T-helper 17 cell (primary cell): ENCODE measurements around the gene EEF2K. TPM values are rescaled to one million over a fixed set of nuclear protein-coding genes. Genes with fewer than 3 reads are reported as not detected.

Experiments used
- ATAC-seq: fragments of 150-1000 bp; cut with Tn5 transposase; 2 replicates; pipeline ENCODE4 v1.10.0; 2021; ENCODE audit warnings: mild to moderate bottlenecking, moderate library complexity
- DNase-seq, 3 donors: peaks; one replicate each; pipeline versions ENCODE4 v3.0.0 to v3.0.0-alpha.2; 2020 to 2021
- H3K9me3 ChIP-seq: one replicate; pipeline ENCODE4 v1.7.0; 2013; ENCODE audit warnings: low read length, mild to moderate bottlenecking; ENCODE audit not compliant: control insufficient read depth, poor library complexity, severe bottlenecking
- H3K27ac Mint-ChIP-seq: one replicate; pipeline ENCODE4 v1.8.0; 2022; ENCODE audit warnings: mild to moderate bottlenecking, moderate library complexity, mixed read lengths
- H3K27me3 Mint-ChIP-seq: one replicate; pipeline ENCODE4 v1.8.0; 2022; ENCODE audit warnings: mixed read lengths
- H3K36me3 Mint-ChIP-seq: one replicate; pipeline ENCODE4 v1.8.0; 2022; ENCODE audit warnings: low read depth, mixed read lengths
- H3K4me1 Mint-ChIP-seq: one replicate; pipeline ENCODE4 v1.8.0; 2022; ENCODE audit warnings: mild to moderate bottlenecking, mixed read lengths
- H3K4me3 Mint-ChIP-seq: one replicate; pipeline ENCODE4 v1.8.0; 2022; ENCODE audit warnings: mild to moderate bottlenecking, moderate library complexity, mixed read lengths
- total RNA-seq, 4 donors: library from RNA in 2 of 4; stranded (reverse) in 2 of 4; gene quantifications; one replicate each; pipeline ENCODE4 v1.2.3 and lab custom pipeline; 2022 to 2026

The EEF2K gene
- total RNA-seq, 2 donors from 2014 or later = 14.4 to 14.7 TPM

DNA sequence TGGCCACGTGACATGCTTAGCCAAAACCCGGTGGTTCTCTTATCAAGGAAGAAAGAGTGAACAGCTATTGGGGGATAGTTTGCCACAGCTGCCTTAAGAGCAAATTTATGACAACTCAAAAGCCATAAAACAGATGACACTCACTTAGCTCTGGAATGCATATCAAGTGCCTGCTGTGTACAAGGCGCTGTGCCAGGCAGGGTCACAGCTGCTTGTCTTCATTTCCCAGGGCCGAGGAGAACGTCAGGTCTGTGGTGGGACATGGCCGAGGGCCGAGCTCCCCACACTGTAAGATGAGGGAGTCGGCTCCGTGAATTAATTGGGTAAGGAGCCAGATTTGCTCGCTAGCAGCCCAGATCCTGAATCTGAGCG is 14.0 kb downstream of the EEF2K start:
- Mint-ChIP-seq H3K4me1 (peaks cover 11% of the 10 kb centered on the region), H3K4me3 (no peak overlapping the region)

GRCh38 chr16:22220714-22221113 is 14.6 kb downstream of the EEF2K start:
- no peak for ATAC-seq
- Mint-ChIP-seq H3K36me3 (no peaks in the 10 kb centered on the region), H3K4me1 (peaks cover 11% of the 10 kb centered on the region), H3K27me3 (no peaks in the 10 kb centered on the region), H3K4me3 (no peak overlapping the region), H3K27ac (peak overlapping the region; percentile 74)
- H3K9me3 ChIP-seq = no peaks in the 10 kb centered on the region
- DNase-seq = no peak

More for the DNA sequence above, 14.0 kb downstream of the EEF2K start:
- DNase-seq (no peak), ATAC-seq (no peak)
- Mint-ChIP-seq H3K27me3 (no peaks in the 10 kb centered on the region), H3K36me3 (no peaks in the 10 kb centered on the region), H3K27ac (peak overlapping the region; percentile 74)
- H3K9me3 ChIP-seq = no peaks in the 10 kb centered on the region

DNA sequence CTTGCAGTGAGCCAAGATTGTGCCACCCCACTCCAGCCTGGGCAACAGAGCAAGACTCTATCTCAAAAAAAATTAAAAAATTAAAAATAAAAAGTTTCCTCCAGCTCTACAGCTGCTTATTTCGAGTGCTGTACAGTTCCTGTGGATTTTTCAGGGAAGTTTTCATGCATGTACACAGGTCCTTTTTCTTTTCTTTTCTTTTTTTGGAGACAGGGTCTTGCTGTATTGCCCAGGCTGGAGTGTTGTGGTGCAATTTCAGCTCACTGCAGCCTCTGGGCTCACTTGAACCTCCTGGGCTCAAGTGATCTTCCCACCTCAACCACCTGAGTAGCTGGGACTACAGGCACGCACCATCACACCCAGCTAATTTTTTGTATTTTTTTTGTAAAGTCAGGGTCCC is 15.9 kb downstream of the EEF2K start:
- no peaks in the 10 kb centered on the region for H3K9me3 ChIP-seq
- no peak overlapping the region for H3K4me3 Mint-ChIP-seq
- peaks cover 7% of the 10 kb centered on the region for H3K4me1 Mint-ChIP-seq
- no peaks in the 10 kb centered on the region for H3K36me3 Mint-ChIP-seq
- no peak overlapping the region for H3K27ac Mint-ChIP-seq
- H3K27me3 Mint-ChIP-seq = no peaks in the 10 kb centered on the region
- no peak for ATAC-seq
- DNase-seq = no peak

DNA sequence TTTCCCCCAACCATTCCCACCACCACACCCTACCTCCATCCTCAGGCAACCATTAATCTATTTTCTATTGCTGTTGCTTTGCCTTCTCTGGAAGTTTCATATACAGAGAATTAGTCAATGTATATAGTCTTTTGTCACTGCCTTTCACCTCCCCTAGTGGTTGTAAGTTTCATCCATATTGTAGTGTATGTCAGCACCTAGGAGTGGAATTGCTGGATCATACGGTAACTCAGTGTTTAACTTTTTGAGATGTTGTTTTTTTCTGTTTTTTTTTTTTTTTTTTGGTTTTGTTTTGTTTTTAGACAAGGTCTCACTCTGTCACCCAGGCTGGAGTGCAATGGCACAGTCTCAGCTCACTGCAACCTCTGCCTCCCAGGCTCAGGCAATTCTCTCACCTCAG is 16.9 kb downstream of the EEF2K start:
- ATAC-seq (no peak), DNase-seq (no peak)
- peaks cover 7% of the 10 kb centered on the region for H3K4me1 Mint-ChIP-seq
- H3K4me3 Mint-ChIP-seq = no peak overlapping the region
- no peak overlapping the region for H3K27ac Mint-ChIP-seq
- H3K36me3 Mint-ChIP-seq = no peaks in the 10 kb centered on the region
- H3K9me3 ChIP-seq = no peaks in the 10 kb centered on the region
- H3K27me3 Mint-ChIP-seq = no peaks in the 10 kb centered on the region

- Mint-ChIP-seq H3K27me3 (no peaks in the 10 kb centered on the region), H3K4me1 (peaks cover 7% of the 10 kb centered on the region), H3K27ac (no peak overlapping the region), H3K4me3 (no peak overlapping the region), H3K36me3 (no peaks in the 10 kb centered on the region)
- ATAC-seq = no peak
- H3K9me3 ChIP-seq = no peaks in the 10 kb centered on the region
- no peak for DNase-seq
Observed at GRCh38 chr16:22225060-22225459, 19.0 kb downstream of the EEF2K start.

DNA sequence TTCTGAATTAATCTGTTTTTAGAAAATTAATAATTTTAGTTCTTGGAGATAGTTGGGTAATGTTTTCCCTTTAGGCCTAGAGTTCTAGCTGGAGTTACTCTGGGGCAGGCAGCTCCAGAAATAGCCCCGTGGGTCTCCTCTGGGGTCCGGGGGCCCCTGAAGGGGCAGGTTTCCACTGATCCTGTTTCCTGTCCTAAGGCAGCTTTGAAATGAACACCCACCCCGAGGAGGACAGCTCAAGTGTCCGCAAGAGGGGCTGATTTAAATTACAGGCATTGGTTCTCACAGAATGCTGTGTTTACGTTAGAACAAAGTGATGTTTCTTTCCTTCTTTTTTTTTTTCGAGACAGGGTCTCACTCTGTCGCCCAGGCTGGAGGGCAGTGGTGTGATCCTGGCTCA is 23.8 kb downstream of the EEF2K start:
- Mint-ChIP-seq H3K4me1 (peaks cover 5% of the 10 kb centered on the region), H3K4me3 (no peak overlapping the region), H3K36me3 (peaks cover 4% of the 10 kb centered on the region), H3K27ac (no peak overlapping the region), H3K27me3 (no peaks in the 10 kb centered on the region)
- ATAC-seq (no peak), DNase-seq (no peak)
- H3K9me3 ChIP-seq = no peaks in the 10 kb centered on the region

GRCh38 chr16:22232277-22233036 is 26.4 kb downstream of the EEF2K start:
- ATAC-seq = no peak
- Mint-ChIP-seq H3K36me3 (peaks cover 4% of the 10 kb centered on the region), H3K4me3 (no peak overlapping the region), H3K4me1 (peaks cover 4% of the 10 kb centered on the region), H3K27me3 (no peaks in the 10 kb centered on the region), H3K27ac (no peak overlapping the region)
- DNase-seq = no peak
- no peaks in the 10 kb centered on the region for H3K9me3 ChIP-seq

DNA sequence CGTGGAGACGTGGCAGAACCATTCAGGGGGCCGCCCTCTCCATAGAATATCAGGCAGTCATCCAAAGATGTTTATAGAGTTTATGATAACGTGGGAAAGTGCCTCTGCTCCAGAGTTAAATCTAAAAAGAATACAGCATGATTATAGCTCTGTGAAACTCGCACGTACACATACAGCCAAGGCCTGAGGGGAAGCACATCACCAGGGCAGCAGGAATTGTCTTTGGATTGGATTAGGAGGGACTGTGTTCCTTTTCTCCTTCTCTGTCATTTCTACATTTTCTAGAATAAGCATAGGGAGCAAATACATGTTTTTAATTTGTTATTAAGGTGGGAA is 26.9 kb downstream of the EEF2K start:
- H3K9me3 ChIP-seq = no peaks in the 10 kb centered on the region
- ATAC-seq (no peak), DNase-seq (no peak)
- H3K4me3 Mint-ChIP-seq = no peak overlapping the region
- H3K27me3 Mint-ChIP-seq = no peaks in the 10 kb centered on the region
- H3K27ac Mint-ChIP-seq = no peak overlapping the region
- H3K36me3 Mint-ChIP-seq = peaks cover 4% of the 10 kb centered on the region
- H3K4me1 Mint-ChIP-seq = peaks cover 6% of the 10 kb centered on the region

- H3K4me1 Mint-ChIP-seq = peaks cover 15% of the 10 kb centered on the region
- no peak overlapping the region for H3K4me3 Mint-ChIP-seq
- H3K9me3 ChIP-seq = no peaks in the 10 kb centered on the region
- H3K27ac Mint-ChIP-seq = no peak overlapping the region
- ATAC-seq (no peak), DNase-seq (no peak)
- H3K27me3 Mint-ChIP-seq = no peaks in the 10 kb centered on the region
- no peaks in the 10 kb centered on the region for H3K36me3 Mint-ChIP-seq
Observed at GRCh38 chr16:22235839-22236745, 30.0 kb downstream of the EEF2K start.

- ATAC-seq = no peak
- Mint-ChIP-seq H3K4me1 (peaks cover 14% of the 10 kb centered on the region), H3K36me3 (no peaks in the 10 kb centered on the region), H3K27ac (peak overlapping the region; percentile 87), H3K27me3 (no peaks in the 10 kb centered on the region), H3K4me3 (no peak overlapping the region)
- no peak for DNase-seq
- H3K9me3 ChIP-seq = no peaks in the 10 kb centered on the region
Observed at GRCh38 chr16:22239131-22239805, 33.2 kb downstream of the EEF2K start.

- no peaks in the 10 kb centered on the region for H3K27me3 Mint-ChIP-seq
- no peak for DNase-seq
- no peaks in the 10 kb centered on the region for H3K9me3 ChIP-seq
- no peak overlapping the region for H3K4me3 Mint-ChIP-seq
- no peak for ATAC-seq
- H3K4me1 Mint-ChIP-seq = peaks cover 14% of the 10 kb centered on the region
- peak overlapping the region; percentile 87 for H3K27ac Mint-ChIP-seq
- H3K36me3 Mint-ChIP-seq = no peaks in the 10 kb centered on the region
Observed at GRCh38 chr16:22240023-22240710, 34.1 kb downstream of the EEF2K start.

DNA sequence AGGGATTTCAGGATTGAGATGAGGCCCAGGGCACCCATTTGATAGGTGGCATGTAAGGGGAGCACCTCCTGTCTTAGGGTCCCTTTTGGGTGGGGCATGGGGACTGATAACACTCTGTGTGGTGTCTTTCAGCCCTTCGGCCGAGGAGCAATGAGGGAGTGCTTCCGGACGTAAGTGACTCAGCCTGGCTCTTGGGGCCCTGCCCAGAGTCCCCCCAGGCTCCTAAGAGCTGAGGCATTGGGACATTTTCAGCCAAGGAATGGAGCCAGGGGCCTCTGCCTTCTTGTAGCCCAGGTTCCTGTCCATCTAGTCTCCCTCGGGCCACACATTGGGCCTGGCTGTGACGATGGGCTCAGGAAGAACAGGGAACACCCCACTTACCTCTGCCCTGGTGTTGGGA is 44.4 kb downstream of the EEF2K start:
- H3K36me3 Mint-ChIP-seq = peaks cover 8% of the 10 kb centered on the region
- no peak overlapping the region for H3K27ac Mint-ChIP-seq
- no peaks in the 10 kb centered on the region for H3K27me3 Mint-ChIP-seq
- H3K4me1 Mint-ChIP-seq = peaks cover 10% of the 10 kb centered on the region
- H3K9me3 ChIP-seq = no peaks in the 10 kb centered on the region
- no peak for ATAC-seq
- no peak for DNase-seq
- no peak overlapping the region for H3K4me3 Mint-ChIP-seq

DNA sequence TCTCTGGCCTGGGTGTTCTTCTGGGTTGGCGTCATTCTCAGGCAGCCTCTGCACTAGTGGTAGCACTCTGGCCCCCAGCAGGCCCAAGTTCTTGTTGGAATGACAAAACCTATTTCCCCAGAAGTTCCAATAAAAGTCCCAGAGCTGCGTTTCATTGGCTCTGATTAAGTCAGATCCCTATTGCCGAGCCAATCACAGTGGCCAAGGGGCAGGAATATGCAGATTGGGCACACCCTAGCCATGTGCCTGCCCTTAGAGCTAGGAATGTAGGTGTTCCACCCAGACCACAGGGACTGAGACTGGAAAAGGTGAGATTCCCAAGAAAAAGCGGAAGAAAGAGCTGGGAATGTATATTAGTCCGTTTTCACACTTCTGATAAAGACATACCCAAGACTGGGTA is 46.2 kb downstream of the EEF2K start:
- no peaks in the 10 kb centered on the region for H3K9me3 ChIP-seq
- Mint-ChIP-seq H3K36me3 (peaks cover 8% of the 10 kb centered on the region), H3K27me3 (no peaks in the 10 kb centered on the region), H3K4me1 (peaks cover 10% of the 10 kb centered on the region), H3K4me3 (no peak overlapping the region), H3K27ac (no peak overlapping the region)
- DNase-seq (no peak), ATAC-seq (no peak)
